Neural progenitor cell (in vitro differentiated cells): ENCODE measurements around the gene EFNA3. TPM values are rescaled to one million over a fixed set of nuclear protein-coding genes. Genes with fewer than 3 reads are reported as not detected.

Experiments
- DNase-seq: peaks from one replicate; pipeline ENCODE4 v3.0.0-alpha.2; 2016; ENCODE audit warnings: low spot score
- H2AFZ ChIP-seq: fragments of 200-600 bp; sonication (generic); replicated peaks from 2 replicates; pipeline ENCODE4 v1.6.1; 2016; ENCODE audit warnings: antibody characterized with exemption
- H3F3A ChIP-seq: fragments of 200-600 bp; sonication (generic); 2 replicates; pipeline ENCODE4 v1.6.1; 2016; ENCODE audit warnings: antibody characterized with exemption, low read depth
- H3K27ac ChIP-seq: fragments of 200-600 bp; sonication (generic); 2 replicates; pipeline ENCODE4 v1.5.1; 2016; ENCODE audit warnings: mild to moderate bottlenecking
- H3K27me3 ChIP-seq: fragments of 200-600 bp; sonication (generic); 2 replicates; pipeline ENCODE4 v1.6.1; 2016; ENCODE audit warnings: mild to moderate bottlenecking, moderate library complexity
- H3K36me3 ChIP-seq: fragments of 200-600 bp; sonication (generic); 2 replicates; pipeline ENCODE4 v1.5.1; 2016
- H3K4me1 ChIP-seq: fragments of 200-600 bp; sonication (generic); 2 replicates; pipeline ENCODE4 v1.6.1; 2016; ENCODE audit warnings: mixed run types
- H3K4me2 ChIP-seq: fragments of 200-600 bp; sonication (generic); 2 replicates; pipeline ENCODE4 v1.6.1; 2016
- H3K4me3 ChIP-seq: fragments of 200-600 bp; sonication (generic); 2 replicates; pipeline ENCODE4 v1.5.1; 2016
- H3K79me2 ChIP-seq: fragments of 200-600 bp; sonication (generic); 2 replicates; pipeline ENCODE4 v1.6.1; 2016; ENCODE audit warnings: low read depth
- H3K9ac ChIP-seq: fragments of 200-600 bp; sonication (generic); 2 replicates; pipeline ENCODE4 v1.6.1; 2016
- H3K9me3 ChIP-seq: fragments of 200-600 bp; sonication (generic); 2 replicates; pipeline ENCODE4 v1.5.1; 2016; ENCODE audit warnings: low read depth
- H4K20me1 ChIP-seq: fragments of 200-600 bp; sonication (generic); 2 replicates; pipeline ENCODE4 v1.6.1; 2016; ENCODE audit warnings: low read depth
- H3K27ac Mint-ChIP-seq: 3 replicates; pipeline ENCODE4 v1.8.0; 2021; ENCODE audit warnings: mixed read lengths
- H3K27me3 Mint-ChIP-seq: 2 replicates; pipeline ENCODE4 v1.8.0; 2022; ENCODE audit warnings: low read depth, mild to moderate bottlenecking, inconsistent platforms, moderate library complexity, mixed read lengths; ENCODE audit not compliant: insufficient read depth
- H3K36me3 Mint-ChIP-seq: 3 replicates; pipeline ENCODE4 v1.8.0; 2021; ENCODE audit warnings: mixed read lengths
- H3K4me1 Mint-ChIP-seq: 3 replicates; pipeline ENCODE4 v1.8.0; 2021; ENCODE audit warnings: mixed read lengths
- H3K4me3 Mint-ChIP-seq: 3 replicates; pipeline ENCODE4 v1.8.0; 2021; ENCODE audit warnings: mild to moderate bottlenecking, moderate library complexity, mixed read lengths
- H3K9me3 Mint-ChIP-seq: 3 replicates; pipeline ENCODE4 v1.8.0; 2020; ENCODE audit warnings: mixed read lengths
- CTCF ChIP-seq: fragments of 200-600 bp; sonication (generic); IDR thresholded peaks from 2 replicates; pipeline ENCODE4 v1.5.1; 2017; ENCODE audit warnings: antibody characterized with exemption, mild to moderate bottlenecking
- EZH2 ChIP-seq: fragments of 200-600 bp; sonication (generic); IDR thresholded peaks from 2 replicates; pipeline ENCODE4 v1.6.1; 2017; ENCODE audit warnings: antibody characterized with exemption, mild to moderate bottlenecking, moderate library complexity
- EZH2phosphoT487 ChIP-seq: fragments of 200-600 bp; sonication (generic); IDR thresholded peaks from 2 replicates; pipeline ENCODE4 v1.6.1; 2017; ENCODE audit warnings: antibody characterized with exemption
- total RNA-seq: library from RNA; depleted of rRNA; stranded (reverse); fragments of >200 nt; gene quantifications from 2 replicates; pipeline ENCODE4 v1.2.3, GENCODE V29; 2015; ENCODE audit warnings: low replicate concordance

The EFNA3 gene
- total RNA-seq, 1 donor from 2014 or later, result 4.0 TPM

GRCh38 chr1:155037851-155038441 is 40.7 kb upstream of the EFNA3 start:
- Histone ChIP-seq H4K20me1 (no peaks in the 10 kb centered on the region), H3K79me2 (no peaks in the 10 kb centered on the region), H3F3A (no peaks in the 10 kb centered on the region), H3K4me1 (peaks cover 12% of the 10 kb centered on the region), H2AFZ (no peak overlapping the region), H3K27ac (no peak overlapping the region), H3K36me3 (no peaks in the 10 kb centered on the region), H3K4me3 (no peak overlapping the region), H3K4me2 (no peak overlapping the region), H3K9me3 (no peaks in the 10 kb centered on the region), H3K9ac (no peak overlapping the region), H3K27me3 (no peaks in the 10 kb centered on the region)
- no peaks in the 10 kb centered on the region for H3K9me3 Mint-ChIP-seq
- H3K27ac Mint-ChIP-seq, result no peak overlapping the region
- no peak for DNase-seq
- TF ChIP-seq EZH2, result no peak
- no peak for TF ChIP-seq EZH2phosphoT487
- no peak for TF ChIP-seq CTCF
- H3K27me3 Mint-ChIP-seq, result peaks cover 8% of the 10 kb centered on the region
- H3K4me1 Mint-ChIP-seq, result peaks cover 13% of the 10 kb centered on the region
- H3K4me3 Mint-ChIP-seq, result no peak overlapping the region
- H3K36me3 Mint-ChIP-seq, result no peaks in the 10 kb centered on the region

- no peak overlapping the region for H3K27ac ChIP-seq
- Mint-ChIP-seq H3K36me3 (no peaks in the 10 kb centered on the region), H3K27ac (peak overlapping the region; percentile 15), H3K9me3 (no peaks in the 10 kb centered on the region), H3K27me3 (peaks cover 8% of the 10 kb centered on the region), H3K4me1 (peaks cover 13% of the 10 kb centered on the region), H3K4me3 (peak overlapping the region; percentile 29)
- H3K4me1 ChIP-seq, result peaks cover 12% of the 10 kb centered on the region
- no peaks in the 10 kb centered on the region for H3K27me3 ChIP-seq
- H3K4me3 ChIP-seq, result no peak overlapping the region
- no peaks in the 10 kb centered on the region for H3K79me2 ChIP-seq
- no peak for DNase-seq
- H4K20me1 ChIP-seq, result no peaks in the 10 kb centered on the region
- no peaks in the 10 kb centered on the region for H3K36me3 ChIP-seq
- no peaks in the 10 kb centered on the region for H3K9me3 ChIP-seq
- no peak overlapping the region for H2AFZ ChIP-seq
- no peak for TF ChIP-seq EZH2phosphoT487
- TF ChIP-seq EZH2, result no peak
- no peak for TF ChIP-seq CTCF
- H3F3A ChIP-seq, result no peaks in the 10 kb centered on the region
- H3K4me2 ChIP-seq, result no peak overlapping the region
- H3K9ac ChIP-seq, result no peak overlapping the region
Observed at GRCh38 chr1:155038602-155039307, 39.9 kb upstream of the EFNA3 start.

DNA sequence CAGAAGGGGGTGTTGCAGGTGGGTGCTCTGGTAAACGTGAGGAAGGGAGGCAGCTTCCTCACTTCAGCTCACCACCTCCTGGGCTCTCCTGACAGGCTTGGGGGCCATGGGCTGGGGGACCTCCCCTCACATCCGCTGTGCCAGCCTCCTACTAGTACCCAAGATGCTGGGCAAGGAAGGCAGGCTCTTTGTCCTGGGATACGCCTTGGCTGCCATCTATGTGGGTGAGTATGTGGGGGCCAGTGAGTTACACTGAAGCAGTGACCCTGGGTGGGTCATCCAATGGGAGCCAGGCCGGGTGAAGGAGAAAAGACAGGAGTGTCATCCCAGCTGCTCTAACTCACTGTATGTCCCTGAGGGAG is 39.3 kb upstream of the EFNA3 start:
- DNase-seq, result no peak
- H3K27ac ChIP-seq, result no peak overlapping the region
- Mint-ChIP-seq H3K4me3 (no peak overlapping the region), H3K27ac (no peak overlapping the region), H3K4me1 (peaks cover 17% of the 10 kb centered on the region), H3K27me3 (peaks cover 11% of the 10 kb centered on the region), H3K9me3 (no peaks in the 10 kb centered on the region), H3K36me3 (no peaks in the 10 kb centered on the region)
- H3K9me3 ChIP-seq, result no peaks in the 10 kb centered on the region
- H2AFZ ChIP-seq, result no peak overlapping the region
- no peak overlapping the region for H3K4me2 ChIP-seq
- H3K79me2 ChIP-seq, result no peaks in the 10 kb centered on the region
- H3K9ac ChIP-seq, result no peak overlapping the region
- no peak overlapping the region for H3K4me3 ChIP-seq
- no peak for TF ChIP-seq EZH2phosphoT487
- TF ChIP-seq EZH2, result no peak
- no peak for TF ChIP-seq CTCF
- no peaks in the 10 kb centered on the region for H3K27me3 ChIP-seq
- peaks cover 12% of the 10 kb centered on the region for H3K4me1 ChIP-seq
- H4K20me1 ChIP-seq, result no peaks in the 10 kb centered on the region
- H3K36me3 ChIP-seq, result no peaks in the 10 kb centered on the region
- no peaks in the 10 kb centered on the region for H3F3A ChIP-seq
